Spinal cord (tissue), 10 donors: Measurements from ENCODE around the gene NRIP3. TPM values are rescaled to one million over a fixed set of nuclear protein-coding genes. Genes with fewer than 3 reads are reported as not detected.
"Not testable (repeated sequence)": the region's sequence is repeated elsewhere in the genome, so short reads cannot be mapped to it uniquely, and the experiment has no call there.

Experiments used
- DNase-seq, 6 donors: peaks; one replicate each; pipeline versions ENCODE4 v3.0.0 to v3.0.0-alpha.2; 2013 to 2015; ENCODE audit warnings: low spot score in 6 of 6, low read depth in 4 of 6
- H3K27ac ChIP-seq: one replicate; pipeline ENCODE4 v1.5.1; 2013; ENCODE audit warnings: low read depth, low read length, control low read depth
- H3K27me3 ChIP-seq: one replicate; pipeline ENCODE4 v1.6.1; 2013; ENCODE audit warnings: low read length; ENCODE audit not compliant: control insufficient read depth, insufficient read depth
- H3K36me3 ChIP-seq: one replicate; pipeline ENCODE4 v1.6.1; 2013; ENCODE audit warnings: low read length; ENCODE audit not compliant: control insufficient read depth, insufficient read depth
- H3K4me1 ChIP-seq: one replicate; pipeline ENCODE4 v1.6.1; 2013; ENCODE audit warnings: low read length; ENCODE audit not compliant: control insufficient read depth, insufficient read depth
- H3K4me3 ChIP-seq: one replicate; pipeline ENCODE4 v1.5.1; 2013; ENCODE audit warnings: low read depth, low read length, control low read depth
- H3K9me3 ChIP-seq: one replicate; pipeline ENCODE4 v1.6.1; 2013; ENCODE audit warnings: low read length; ENCODE audit not compliant: control insufficient read depth, insufficient read depth
- WGBS: methylation state at CpG from one replicate; pipeline ENCODE4 v1.1.5; 2013; ENCODE audit warnings: missing lambda C conversion rate; ENCODE audit not compliant: insufficient coverage; 5-methylcytosine and 5-hydroxymethylcytosine counted together
- polyA plus RNA-seq, 2 donors: library from polyadenylated mRNA; unstranded; fragments of 120-200 nt; gene quantifications; one replicate each; pipeline ENCODE4 v1.2.1, GENCODE V29; 2013; ENCODE audit not compliant: insufficient read length in 2 of 2
- total RNA-seq, 2 donors: library from RNA; depleted of rRNA in 1 of 2; stranded (reverse); fragments of 120-200 nt in 1 of 2; fragments of >200 nt in 1 of 2; gene quantifications; one replicate each; pipeline versions ENCODE4 v1.2.3 to v1.2.4, GENCODE V29; 2013 to 2014
- donor health status: healthy.

NRIP3 gene
- total and polyA plus RNA-seq, 4 donors, result 9.9 to 57.1 (median 29.4) TPM

GRCh38 chr11:8986772-8987171 is 17.0 kb downstream of the NRIP3 start:
- H3K36me3 ChIP-seq, H3K9me3 ChIP-seq, H3K4me3 ChIP-seq, DNase-seq, H3K4me1 ChIP-seq, H3K27me3 ChIP-seq, H3K27ac ChIP-seq: not testable (repeated sequence)
- WGBS, result 95% methylated on average over 6 of the region's 6 CpGs

- no peaks in the 10 kb centered on the region for H3K36me3 ChIP-seq
- no peaks in the 10 kb centered on the region for H3K27me3 ChIP-seq
- H3K9me3 ChIP-seq, result no peaks in the 10 kb centered on the region
- no peak overlapping the region for H3K27ac ChIP-seq
- no peak overlapping the region for H3K4me3 ChIP-seq
- no peak for DNase-seq
- H3K4me1 ChIP-seq, result no peaks in the 10 kb centered on the region
- 100% methylated on average over 2 of the region's 5 CpGs for WGBS
Measured at GRCh38 chr11:8985462-8985861, 18.3 kb downstream of the NRIP3 start.

GRCh38 chr11:8983552-8983951 is 20.2 kb downstream of the NRIP3 start:
- no peak overlapping the region for H3K4me3 ChIP-seq
- H3K27ac ChIP-seq, result no peak overlapping the region
- no peaks in the 10 kb centered on the region for H3K36me3 ChIP-seq
- no peak for DNase-seq
- 57% methylated on average over 1 of the region's 2 CpGs for WGBS
- H3K9me3 ChIP-seq, result no peaks in the 10 kb centered on the region
- H3K27me3 ChIP-seq, result no peaks in the 10 kb centered on the region
- no peaks in the 10 kb centered on the region for H3K4me1 ChIP-seq

- no peak for DNase-seq
- no CpG with 5 or more reads among the region's 3 CpGs for WGBS
- Histone ChIP-seq H3K36me3 (no peaks in the 10 kb centered on the region), H3K4me1 (no peaks in the 10 kb centered on the region), H3K4me3 (no peak overlapping the region), H3K9me3 (no peaks in the 10 kb centered on the region), H3K27me3 (no peaks in the 10 kb centered on the region), H3K27ac (no peak overlapping the region)
Measured at GRCh38 chr11:8980485-8980884, 23.3 kb downstream of the NRIP3 start.

- H3K27me3 ChIP-seq, H3K27ac ChIP-seq, H3K9me3 ChIP-seq, DNase-seq, H3K4me3 ChIP-seq, H3K4me1 ChIP-seq, H3K36me3 ChIP-seq: not testable (repeated sequence)
- WGBS, result no CpG with 5 or more reads among the region's 7 CpGs
Measured at GRCh38 chr11:8979365-8979764, 24.4 kb downstream of the NRIP3 start.

GRCh38 chr11:8973121-8973520 is 30.7 kb downstream of the NRIP3 start:
- no peaks in the 10 kb centered on the region for H3K9me3 ChIP-seq
- H3K27ac ChIP-seq, result no peak overlapping the region
- WGBS, result 60% methylated on average over 1 of the region's 3 CpGs
- no peaks in the 10 kb centered on the region for H3K27me3 ChIP-seq
- H3K36me3 ChIP-seq, result peaks cover 2% of the 10 kb centered on the region
- no peak for DNase-seq
- no peak overlapping the region for H3K4me3 ChIP-seq
- no peaks in the 10 kb centered on the region for H3K4me1 ChIP-seq

- H3K27ac ChIP-seq, result no peak overlapping the region
- no peak overlapping the region for H3K4me3 ChIP-seq
- H3K4me1 ChIP-seq, result no peaks in the 10 kb centered on the region
- H3K9me3 ChIP-seq, result no peaks in the 10 kb centered on the region
- H3K27me3 ChIP-seq, result no peaks in the 10 kb centered on the region
- peaks cover 2% of the 10 kb centered on the region for H3K36me3 ChIP-seq
- no peak for DNase-seq
- WGBS, result 67% methylated on average over 1 of the region's 1 CpG
Measured at GRCh38 chr11:8971924-8972316, 31.9 kb downstream of the NRIP3 start.

- 100% methylated on average over 1 of the region's 2 CpGs for WGBS
- H3K9me3 ChIP-seq, result no peaks in the 10 kb centered on the region
Measured at GRCh38 chr11:8971196-8971923, 32.4 kb downstream of the NRIP3 start.

GRCh38 chr11:8967184-8967583 is 36.6 kb downstream of the NRIP3 start:
- no peak overlapping the region for H3K27ac ChIP-seq
- H3K27me3 ChIP-seq, result no peaks in the 10 kb centered on the region
- no peak overlapping the region for H3K4me3 ChIP-seq
- no peaks in the 10 kb centered on the region for H3K9me3 ChIP-seq
- 83% methylated on average over 5 of the region's 8 CpGs for WGBS
- peaks cover 20% of the 10 kb centered on the region for H3K4me1 ChIP-seq
- H3K36me3 ChIP-seq, result peaks cover 3% of the 10 kb centered on the region
- DNase-seq, result no peak

More at GRCh38 chr11:8971196-8971923, 32.4 kb downstream of the NRIP3 start:
- no peaks in the 10 kb centered on the region for H3K4me1 ChIP-seq
- H3K4me3 ChIP-seq, result no peak overlapping the region
- H3K27ac ChIP-seq, result no peak overlapping the region
- DNase-seq, result no peak
- H3K27me3 ChIP-seq, result no peaks in the 10 kb centered on the region
- peaks cover 2% of the 10 kb centered on the region for H3K36me3 ChIP-seq
